Muscle of arm (tissue), 12 donors: ENCODE results near the gene HELZ. TPM values are rescaled to one million over a fixed set of nuclear protein-coding genes. Genes with fewer than 3 reads are reported as not detected.
A peak's percentile ranks its signal among the peaks of the same experiment; 100 is the strongest.
"Not testable (repeated sequence)": the region's sequence is repeated elsewhere in the genome, so short reads cannot be mapped to it uniquely, and the experiment has no call there.

Experiments used
- DNase-seq: peaks from one replicate; pipeline ENCODE4 v3.0.0-alpha.2; 2013
- polyA plus RNA-seq, 12 donors: library from polyadenylated mRNA; unstranded; fragments of 120-200 nt; gene quantifications; one replicate each; pipeline ENCODE4 v1.2.1, GENCODE V29; 2013; ENCODE audit not compliant: insufficient read length in 12 of 12

Gene HELZ
- polyA plus RNA-seq, 12 donors = 21.2 to 30.3 (median 25.7) TPM; not detected in 1

DNA sequence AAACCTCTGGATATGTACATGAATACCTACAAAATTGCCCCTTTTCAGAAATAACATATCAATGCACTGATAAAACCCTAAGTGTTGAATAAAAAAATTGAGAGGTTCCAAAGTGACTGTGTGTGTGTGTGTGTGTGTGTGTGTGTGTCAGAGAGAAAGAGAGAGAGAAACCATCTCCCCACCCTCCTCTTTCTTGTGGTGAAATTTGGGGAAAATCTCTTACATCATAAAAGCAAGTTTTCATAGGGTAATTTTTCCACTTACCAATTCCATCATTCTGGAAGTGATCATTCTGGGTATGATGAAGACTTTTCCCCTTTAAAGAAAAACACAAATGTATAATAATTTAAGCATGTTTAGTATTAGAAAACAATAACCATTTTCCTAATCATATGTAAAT lies 121.3 kb downstream of the HELZ start:
- no peak for DNase-seq

DNA sequence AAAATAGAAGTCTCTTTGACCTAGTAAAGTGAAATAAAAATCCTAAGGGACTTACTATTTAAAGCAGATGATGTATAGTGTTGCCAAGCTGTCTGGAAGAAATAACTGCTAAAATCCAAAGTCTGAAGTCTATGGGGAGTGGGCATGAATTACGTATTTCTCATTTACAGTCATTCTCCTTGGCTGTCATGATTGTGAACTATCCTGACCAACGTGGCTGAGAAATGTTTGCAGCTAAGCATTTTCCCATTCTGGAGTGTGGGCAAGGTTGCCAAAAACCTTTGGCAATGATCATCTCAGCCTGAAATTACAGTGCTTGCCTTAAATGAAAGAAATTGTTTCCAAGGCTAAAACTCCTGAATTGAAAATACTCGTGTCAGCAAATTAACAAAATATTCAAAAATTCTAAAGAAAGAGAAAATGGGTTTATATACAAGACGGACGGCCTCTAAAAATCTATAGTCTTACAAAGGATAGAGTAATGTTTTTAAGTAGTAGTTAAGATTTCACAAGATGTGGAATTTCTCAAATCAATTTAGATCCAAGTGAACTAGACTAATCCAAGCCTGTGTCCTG lies 123.6 kb downstream of the HELZ start:
- peak; percentile 82 for DNase-seq

DNA sequence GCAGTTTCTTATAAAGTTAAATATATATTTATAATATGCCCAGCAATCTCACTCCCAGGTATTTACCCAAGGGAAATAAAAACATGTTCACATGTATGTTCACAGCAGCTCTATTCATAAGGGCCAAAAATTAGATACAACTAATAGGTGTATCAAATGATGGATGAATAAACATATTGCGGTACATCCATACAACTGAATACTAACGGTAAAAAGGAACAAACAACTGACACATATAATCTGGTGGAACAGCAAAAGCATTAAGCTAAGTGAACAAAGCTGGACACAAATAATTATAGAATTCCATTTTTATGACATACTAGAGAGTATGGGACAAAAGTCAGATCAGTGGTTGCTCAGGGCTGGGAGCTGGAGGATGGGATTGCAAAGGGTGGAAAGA lies 125.9 kb downstream of the HELZ start:
- DNase-seq = no peak

DNA sequence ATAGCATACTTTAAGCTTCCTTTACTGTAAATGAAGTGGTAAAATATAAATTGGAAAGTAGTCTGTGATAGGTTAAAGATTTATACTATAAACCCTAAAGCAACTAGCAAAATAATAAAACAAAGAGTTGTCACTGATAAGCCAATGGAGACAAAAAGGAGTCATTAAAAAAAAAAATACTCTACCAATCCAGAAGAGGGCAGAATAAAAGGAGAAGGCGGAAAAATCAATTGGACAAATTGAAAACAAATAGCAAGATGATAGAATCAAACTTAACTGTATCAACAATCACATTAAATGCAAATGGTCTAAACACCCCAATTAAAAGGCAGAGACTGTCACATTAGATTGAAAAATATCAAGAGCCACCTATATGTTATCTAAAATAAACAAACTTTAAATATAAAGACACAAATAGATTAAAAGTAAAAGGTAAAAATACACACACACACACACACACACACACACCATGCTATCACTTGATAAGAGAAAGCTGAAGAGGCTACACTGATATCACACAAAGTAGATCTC lies 128.9 kb downstream of the HELZ start:
- no peak for DNase-seq

DNA sequence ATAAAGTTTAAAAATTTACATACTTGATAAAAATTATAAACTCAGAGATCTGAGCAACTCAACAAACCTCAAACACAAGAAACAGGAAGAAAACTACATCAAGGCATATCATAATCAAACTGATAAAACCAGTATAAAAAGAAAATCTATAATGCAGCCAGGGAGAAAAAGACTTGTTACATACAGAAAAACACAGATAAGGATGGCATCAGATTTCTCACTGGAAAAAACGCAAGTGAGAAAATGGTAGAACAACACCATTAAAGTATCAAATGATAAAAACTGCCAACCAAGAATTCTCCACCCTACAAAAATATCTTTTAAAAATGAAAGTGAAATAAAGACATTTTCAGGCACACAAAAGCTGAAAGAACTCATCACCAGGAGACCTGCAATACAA lies 129.6 kb downstream of the HELZ start:
- DNase-seq = no peak

DNA sequence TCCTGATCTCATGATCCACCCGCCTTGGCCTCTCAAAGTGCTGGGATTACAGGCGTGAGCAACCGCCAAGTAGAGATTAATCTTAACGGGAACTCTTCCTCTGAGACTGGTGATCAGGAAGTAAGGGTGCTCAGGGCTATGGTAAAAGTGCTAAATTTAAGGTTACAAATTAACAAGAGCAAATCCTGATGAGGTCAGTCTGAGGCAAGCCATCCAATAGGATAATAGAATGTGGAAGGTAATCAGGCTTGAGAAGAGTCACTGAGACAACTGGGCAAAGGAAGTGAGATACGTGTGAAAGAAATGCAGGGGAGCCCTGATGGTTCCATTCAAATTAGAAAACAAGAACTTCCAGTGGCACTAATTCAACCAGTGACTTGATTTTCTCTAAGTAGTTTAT lies 131.5 kb downstream of the HELZ start:
- DNase-seq = no peak

DNA sequence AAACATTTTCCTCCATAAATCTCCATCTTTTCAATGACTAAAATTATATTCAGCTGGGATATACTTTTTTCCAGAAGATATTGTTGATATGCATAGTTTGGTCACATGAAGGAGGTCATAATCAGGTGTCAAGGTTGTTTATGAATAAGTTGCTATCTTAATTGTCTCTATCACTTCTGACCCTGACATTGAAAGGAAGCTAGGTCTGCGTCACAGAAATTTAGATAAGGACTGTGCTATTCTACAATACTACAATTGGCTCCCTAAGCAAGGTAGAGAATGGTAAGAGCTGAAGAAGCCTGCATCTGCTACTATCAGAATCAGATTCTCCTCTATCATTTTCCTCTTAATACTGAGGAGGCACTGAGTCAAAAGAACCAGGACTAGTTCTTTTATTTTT lies 133.2 kb downstream of the HELZ start:
- DNase-seq = no peak

DNA sequence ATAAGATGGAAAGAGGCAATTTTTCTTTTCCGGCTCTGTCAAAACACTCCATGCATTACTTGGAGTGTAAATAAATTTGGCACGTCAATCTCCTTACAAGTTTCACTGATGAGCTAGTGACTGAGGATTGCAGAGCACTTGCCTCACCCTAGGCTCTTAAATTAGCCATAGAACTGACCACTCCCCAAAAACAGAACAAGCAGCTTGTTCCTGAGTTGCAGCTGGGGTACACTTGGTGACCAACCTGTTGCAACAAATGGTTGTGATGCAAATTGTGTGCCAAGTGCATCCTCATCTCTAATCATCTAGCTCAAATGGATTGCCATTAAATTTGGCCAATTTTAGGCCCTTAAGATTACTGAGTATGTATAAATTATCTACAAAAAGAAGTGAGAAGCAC lies 133.7 kb downstream of the HELZ start:
- no peak for DNase-seq

DNA sequence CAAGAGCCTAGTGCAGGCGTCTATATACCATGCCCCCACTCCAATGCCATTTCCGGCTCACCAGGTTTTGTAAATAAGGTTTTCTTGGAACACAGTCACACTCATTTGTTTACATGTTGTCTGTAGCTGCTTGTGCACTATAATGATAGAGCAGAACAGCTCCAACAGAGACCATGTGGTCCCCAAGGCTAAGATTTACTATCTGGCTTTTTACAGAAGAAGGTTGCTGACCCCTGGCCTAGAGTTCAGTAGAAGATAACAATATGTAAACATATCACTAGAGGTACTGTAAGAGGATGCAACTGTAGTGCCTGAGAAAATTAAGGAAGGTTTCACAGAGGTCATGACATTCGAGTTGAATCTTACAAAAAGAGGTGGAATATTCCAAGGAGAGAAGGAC lies 134.4 kb downstream of the HELZ start:
- DNase-seq = no peak

DNA sequence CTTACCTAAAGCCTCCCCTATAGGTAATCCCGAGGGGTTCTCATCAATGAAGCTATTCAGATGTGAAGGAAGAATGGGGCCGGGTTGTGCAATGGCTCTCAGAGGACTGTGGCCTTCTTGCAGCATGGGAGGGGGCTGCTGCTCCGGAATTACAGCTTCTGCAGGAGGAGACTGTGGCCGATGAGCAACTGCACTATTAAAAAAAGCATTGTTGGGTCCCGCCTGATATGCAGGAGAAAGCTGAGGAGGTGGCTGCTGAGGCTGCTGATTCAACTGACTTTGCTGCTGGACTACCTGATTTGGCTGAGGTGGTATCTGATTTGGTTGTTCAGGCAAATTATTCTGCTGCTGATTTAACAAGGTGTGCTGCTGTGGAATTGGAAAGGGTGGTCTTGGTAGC lies 135.9 kb downstream of the HELZ start:
- no peak for DNase-seq

DNA sequence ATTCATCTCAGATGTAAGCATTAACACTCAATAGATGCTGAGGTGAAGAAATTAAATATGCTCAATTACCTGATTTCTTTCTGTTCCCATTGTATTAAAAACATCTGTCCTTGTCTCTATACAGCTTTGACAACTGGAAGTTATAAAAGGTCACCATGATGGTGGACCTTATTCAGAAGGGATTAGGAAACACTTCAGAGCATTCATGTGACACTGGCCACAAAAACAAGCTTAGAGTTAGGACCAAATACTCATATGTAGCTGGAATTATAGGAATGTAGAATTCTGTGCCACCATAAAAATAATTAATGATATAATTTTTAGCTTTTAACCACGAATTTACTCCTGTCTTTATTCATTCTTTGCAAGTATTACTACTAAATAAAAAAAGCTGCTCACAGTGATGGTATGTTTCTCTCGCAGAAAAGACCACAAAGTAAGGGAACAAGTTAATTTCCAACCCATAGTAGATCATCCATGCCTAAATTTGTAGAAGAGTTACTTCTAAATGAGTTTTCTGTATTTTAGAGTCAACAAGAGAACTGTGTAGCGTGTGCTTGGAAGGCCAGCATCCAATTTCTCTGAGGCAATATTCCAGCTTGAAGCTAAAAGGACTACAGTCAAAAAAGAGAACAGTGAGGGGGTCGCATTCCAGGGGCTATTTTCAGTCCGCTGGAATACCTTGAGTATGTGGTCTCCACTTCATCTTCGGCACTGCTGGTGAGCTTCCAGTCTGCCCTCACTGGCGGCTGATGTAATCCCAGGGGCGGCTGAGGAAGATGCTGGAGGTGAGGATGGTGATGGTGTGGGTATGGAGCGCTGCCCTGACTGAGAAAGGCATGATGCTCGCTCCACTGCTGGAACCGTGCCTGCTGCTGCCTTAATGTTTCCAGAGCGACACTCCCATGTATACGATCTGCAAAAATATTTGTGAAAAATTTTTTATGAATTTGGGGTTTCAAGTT lies 136.9 kb downstream of the HELZ start:
- DNase-seq = no peak

DNA sequence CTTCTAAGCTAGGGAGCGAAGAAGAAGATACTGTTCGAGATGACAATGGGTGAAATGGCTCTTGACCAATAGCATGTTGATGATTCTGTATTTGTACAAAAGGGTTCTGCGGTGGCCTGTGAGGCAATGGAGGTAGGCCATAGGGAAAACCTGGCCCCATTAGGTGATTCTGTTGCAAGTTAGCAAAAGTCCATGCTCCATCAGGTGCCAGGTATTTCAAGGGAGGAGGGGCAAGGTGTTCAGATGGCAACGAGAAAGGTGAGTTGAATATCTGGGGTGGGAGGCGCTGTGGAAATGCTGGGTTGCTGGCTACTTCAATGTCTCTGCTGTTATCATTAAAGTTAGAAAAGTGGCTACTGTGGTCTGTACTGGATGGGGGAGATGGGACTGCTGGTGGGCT lies 137.8 kb downstream of the HELZ start:
- DNase-seq = no peak

DNA sequence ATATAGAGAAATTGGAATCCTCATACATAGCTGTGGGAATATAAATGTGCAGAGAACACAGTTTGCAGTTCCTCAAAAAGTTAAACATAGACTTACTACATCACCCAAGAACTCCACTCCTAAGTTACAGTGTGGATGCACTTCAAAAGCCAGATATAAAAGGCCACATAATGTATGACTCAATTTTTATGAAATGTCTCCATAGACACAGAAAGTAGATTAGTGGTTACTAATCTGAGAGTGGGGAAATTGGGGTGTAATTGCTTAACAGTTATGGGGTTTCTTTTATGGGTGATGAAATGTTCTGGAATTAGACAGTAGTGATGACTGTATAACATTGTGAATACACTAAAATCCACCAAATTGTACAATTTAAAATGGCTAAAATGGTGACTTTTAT lies 139.8 kb downstream of the HELZ start:
- DNase-seq = no peak

DNA sequence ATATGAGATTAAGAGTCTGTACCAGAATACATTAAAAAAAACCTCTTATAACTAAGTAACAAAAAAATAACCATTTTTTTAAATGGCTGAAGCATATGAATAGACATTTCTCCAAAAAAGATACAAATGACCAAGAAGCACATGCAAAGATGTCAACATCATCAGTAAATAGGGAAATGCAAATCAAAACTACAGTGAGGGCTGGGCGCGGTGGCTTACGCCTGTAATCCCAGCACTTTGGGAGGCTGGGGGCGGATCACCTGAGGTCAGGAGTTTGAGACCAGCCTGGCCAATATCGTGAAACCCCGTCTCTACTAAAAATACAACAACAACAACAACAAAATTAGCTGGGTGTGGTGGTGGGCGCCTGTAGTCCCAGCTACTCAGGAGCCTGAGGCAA lies 140.4 kb downstream of the HELZ start:
- DNase-seq = not testable (repeated sequence)

DNA sequence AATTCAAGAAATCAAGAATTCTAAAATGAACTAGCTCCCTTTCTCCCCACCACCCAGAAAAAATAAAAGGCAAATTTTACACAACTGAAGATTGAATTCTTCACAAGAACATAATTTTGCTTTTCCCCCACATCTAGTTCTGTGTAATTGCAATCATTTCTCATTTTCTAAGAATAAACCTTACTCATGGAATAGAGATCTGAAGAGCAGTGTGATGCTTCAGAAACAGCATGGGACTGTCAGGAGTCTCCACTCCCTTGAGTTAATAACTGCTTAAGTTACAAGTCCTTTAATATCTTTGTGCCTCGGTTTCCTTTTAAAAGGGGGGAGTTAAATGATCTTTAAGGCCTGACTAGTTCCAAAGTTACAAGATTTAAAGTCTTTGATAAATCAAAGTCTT lies 147.0 kb downstream of the HELZ start:
- DNase-seq = no peak

DNA sequence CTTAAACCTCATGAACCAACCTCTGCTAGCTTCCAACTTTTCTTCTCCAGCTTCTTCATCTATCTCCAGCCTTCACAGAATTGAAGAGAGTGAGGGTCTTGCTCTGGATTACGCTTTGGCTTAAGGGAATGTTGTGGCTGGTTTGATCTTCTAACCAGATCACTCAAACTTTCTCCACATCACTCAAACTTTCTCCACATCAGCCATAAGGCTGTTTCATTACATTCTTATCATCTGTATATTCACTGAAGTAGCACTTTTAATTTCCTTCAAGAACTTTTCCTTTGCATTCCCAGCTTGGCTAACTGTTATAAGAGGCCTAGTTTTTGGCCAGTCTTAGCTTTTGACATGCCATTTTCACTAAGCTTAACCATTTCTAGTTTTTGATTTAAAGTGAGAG lies 148.4 kb downstream of the HELZ start:
- DNase-seq = no peak

DNA sequence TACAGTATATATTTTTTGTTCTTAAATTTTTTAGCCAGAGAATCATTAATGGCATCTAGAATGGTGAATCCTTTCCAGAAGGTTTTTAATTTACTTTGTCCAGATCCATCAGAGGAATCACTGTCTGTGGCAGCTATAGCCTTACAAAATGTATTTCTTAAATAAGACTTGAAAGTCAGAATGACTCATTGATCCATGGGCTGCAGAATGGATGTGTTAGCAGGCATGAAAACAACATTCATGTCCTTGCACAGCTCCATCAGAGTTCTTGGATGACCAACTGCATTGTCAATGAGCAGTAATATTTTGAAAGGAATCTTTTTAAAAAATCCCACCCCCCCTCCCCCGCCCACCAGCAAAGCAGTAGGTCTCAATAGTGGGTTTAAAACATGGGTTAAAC lies 149.2 kb downstream of the HELZ start:
- DNase-seq = no peak

DNA sequence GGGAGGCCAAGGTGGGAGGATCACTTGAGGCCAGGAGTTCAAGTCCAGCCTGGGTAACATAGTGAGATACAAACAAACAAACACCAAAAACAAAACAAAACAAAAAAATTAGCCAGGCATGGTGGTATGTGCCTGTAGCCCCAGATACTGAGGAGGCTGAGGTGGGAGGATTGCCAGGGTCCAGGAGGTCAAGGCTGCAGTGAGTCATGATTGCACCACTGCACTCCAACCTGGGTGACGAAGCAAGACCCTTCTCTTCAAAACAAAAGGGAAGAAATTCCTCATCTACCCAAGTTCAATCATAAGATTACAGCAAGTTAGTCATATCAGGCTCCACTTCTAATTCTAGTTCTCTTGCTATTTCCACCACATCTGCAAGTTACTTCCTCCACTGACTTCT lies 149.7 kb downstream of the HELZ start:
- DNase-seq = not testable (repeated sequence)

DNA sequence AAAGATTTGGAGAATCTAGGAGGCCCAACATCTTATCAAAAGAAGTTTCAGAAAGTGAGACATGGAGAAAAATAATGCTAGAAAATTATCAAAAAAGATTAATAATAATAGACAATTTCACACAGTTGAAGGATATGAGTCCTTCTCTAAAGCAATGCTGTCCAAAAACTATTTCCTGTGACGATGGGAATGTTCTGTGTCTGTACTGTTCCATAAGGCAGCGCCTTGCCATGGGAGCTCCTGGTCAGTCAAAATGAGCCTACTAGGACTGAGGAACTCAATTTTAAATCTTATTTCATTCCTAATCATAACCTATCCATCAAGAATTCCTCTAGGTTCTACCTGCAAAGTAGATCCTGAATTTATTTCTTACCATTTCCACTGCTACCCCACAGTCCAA lies 151.6 kb downstream of the HELZ start:
- DNase-seq = no peak

DNA sequence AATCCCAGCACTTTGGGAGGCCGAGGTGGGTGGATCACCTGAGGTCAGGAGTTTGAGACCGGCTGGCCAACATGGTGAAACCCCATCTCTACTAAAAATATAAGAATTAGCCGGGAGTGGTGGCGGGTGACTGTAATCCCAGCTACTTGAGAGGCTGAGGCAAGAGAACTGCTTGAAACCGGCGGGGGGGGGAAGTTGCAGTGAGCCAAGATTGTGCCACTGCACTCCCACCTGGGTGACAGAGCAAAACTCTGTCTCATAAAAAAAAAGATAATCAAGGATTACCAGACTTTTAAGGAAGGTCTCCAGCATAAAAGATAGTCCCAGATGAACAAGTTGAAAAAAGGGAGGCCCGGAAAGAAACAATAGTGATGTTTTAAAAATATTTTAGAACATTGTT lies 152.3 kb downstream of the HELZ start:
- not testable (repeated sequence) for DNase-seq

DNA sequence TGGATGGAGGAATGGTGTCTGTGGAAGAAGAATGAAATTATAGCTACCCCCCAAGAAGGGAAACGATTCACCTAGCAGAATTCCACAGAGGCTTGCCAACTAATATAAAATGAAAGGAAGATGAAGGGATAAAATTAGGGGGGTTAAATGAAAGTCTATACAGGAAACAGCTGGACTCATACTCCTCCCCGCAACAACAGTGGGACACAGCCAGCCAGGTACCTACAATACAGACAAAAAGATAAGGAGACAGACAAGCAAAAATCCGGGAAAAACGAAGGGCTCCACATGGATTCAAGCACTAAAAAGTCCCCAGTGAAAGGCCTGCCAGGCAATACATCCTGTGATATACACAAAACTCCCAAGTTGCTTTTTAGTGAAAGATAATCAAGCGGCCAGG lies 152.7 kb downstream of the HELZ start:
- DNase-seq = no peak

DNA sequence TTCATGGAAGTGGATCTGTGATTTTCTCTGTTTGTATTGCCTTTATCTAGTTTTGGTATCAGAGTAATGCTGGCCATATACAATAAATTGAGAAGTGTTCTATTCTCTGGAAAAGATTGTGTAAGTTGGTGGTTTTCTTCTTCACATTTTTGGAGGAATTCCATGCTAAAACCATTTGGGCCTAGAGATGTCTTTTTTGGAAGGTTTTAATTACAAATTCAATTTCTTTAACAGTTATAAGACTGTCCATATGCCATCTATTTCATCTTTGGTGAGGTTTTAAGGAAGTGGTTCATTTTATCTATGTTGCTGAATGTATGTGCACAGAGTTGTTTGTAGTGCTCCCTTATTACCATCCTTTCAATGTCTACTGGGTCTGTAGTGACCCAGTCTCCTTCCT lies 154.7 kb downstream of the HELZ start:
- no peak for DNase-seq

DNA sequence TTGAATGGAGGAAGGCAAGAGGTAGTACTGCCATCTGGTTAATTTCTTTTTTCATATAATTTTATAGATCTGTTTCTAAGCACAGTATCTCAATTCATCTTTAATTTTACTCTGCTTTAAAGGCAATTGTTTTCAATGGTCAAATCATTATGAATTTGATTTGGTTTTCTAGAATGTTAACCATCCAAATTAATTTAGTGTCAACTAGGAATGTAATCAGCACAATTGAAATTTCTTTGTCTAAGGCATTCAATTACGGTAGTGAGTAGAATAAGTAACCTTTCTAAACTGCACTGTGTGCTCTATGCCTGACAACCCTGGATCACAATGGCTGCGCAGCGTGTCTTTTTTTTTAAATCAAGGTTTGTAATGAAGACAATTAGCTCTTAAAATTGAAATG lies 156.4 kb downstream of the HELZ start:
- DNase-seq = no peak
